GM19193 (cell line): ENCODE measurements around the gene SIK3.

Source experiments
- POLR2A ChIP-seq: IDR thresholded peaks from 4 replicates; pipeline ENCODE4 v1.6.1; 2011; ENCODE audit not compliant: insufficient read depth, insufficient read length; ENCODE audit errors: extremely low read depth

SIK3 gene

DNA sequence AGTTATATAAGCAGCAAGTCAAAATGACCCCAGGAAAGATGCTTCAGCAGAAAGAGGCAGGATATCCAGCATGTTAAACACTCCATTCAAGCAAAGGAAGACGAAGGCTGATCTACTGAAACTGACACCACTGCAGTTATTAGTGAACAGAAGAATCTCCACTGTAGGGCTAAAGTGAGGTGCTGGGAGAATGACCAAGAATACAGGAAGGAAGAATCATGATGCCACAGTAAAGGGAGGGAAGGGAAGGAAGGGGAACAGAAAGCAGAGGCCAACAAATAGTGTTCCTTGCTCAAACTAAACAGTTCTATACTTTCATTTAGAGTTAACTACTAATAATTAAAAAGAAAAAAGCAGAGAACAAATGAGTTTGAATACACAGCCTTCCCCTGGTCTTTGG, 92.5 kb downstream of the SIK3 start:
- no peak for TF ChIP-seq POLR2A

DNA sequence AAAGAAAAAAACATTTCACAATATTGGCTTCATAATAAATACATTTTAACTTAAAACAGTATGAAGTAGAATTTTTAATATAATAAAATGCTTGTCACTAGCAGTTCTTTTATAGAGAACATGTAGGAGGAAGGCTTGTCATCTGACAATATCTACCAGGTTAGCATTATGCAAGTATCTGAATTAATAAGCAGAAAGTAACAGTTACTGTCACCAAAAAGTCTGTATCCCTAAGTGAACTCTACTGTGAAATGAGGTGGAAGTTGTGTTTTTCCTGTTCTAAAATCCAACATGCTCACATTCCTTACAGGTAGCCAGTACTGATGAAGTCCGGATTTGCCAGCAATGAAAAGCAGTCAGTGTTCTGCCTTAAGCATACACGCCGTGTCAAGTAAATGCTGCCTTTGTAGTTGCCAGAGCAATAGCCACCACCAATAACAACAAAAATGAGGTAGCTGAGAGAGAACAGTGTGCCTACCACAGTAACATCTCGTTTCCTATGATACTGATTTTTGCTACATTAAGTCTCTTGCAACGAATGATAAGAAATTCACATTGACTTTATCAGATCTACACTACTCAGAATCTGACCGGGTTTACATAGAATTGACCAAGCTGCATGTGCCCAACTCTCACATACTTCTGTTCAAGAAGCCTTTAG, 95.5 kb downstream of the SIK3 start:
- no peak for TF ChIP-seq POLR2A

DNA sequence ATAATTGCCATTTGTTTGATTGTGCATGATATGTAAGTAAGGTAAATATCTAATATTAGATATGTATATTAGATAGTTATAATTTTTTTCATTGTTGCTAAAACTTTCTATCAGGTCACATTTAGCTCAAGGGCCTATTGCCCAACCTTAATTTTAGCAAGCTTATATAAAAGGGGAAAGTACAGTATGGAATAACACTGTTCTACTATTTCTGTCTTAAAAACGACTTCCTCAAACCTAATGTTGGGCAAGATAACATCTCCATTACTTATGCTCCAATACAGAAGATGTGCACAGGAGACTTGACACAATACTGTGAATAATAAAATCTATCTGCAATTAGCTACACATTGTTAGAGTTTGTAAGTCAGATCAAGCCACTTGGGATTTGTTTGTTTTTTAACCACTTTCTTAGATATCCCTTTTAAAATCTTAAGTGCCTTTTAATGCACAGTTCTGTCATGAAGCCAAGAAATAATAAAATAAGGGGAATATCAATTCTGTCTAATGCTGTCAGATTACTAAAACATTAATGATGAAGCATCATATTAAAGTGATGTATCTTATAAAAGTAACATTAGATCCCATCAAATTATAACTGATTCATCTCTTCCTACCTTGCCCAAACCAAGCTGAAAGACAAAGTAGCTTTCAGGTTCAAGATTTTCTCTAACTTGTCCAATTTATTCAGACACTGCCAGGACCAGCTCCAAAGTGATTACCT, 98.1 kb downstream of the SIK3 start:
- TF ChIP-seq POLR2A, result no peak

- TF ChIP-seq POLR2A, result no peak
Observed at GRCh38 chr11:116997071-116997470, 101.2 kb downstream of the SIK3 start.

GRCh38 chr11:116994195-116994594, 104.0 kb downstream of the SIK3 start:
- no peak for TF ChIP-seq POLR2A

GRCh38 chr11:116993599-116993998, 104.6 kb downstream of the SIK3 start:
- no peak for TF ChIP-seq POLR2A

GRCh38 chr11:116991491-116991890, 106.7 kb downstream of the SIK3 start:
- no peak for TF ChIP-seq POLR2A

- TF ChIP-seq POLR2A, result no peak
Observed at GRCh38 chr11:116990811-116991210, 107.4 kb downstream of the SIK3 start.

GRCh38 chr11:116990061-116990473, 108.2 kb downstream of the SIK3 start:
- no peak for TF ChIP-seq POLR2A

DNA sequence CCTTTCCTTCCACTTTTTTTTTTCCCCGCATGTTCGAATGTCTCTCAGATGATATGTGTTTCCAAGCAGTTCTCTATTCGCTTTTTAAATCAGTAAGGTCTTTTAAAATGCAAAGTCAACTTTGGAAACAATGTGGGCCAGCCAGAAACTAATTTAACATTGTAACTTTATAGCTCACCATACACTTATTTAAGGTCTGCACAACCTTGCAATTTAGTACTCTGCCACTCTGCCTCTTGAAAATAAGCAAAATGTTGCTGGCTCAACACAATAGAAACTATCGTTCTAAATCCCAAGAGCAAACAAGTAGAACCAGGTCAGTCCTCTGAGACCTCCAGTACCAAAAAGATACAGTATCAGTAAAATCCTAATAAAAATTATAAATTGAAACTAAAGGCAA, 109.0 kb downstream of the SIK3 start:
- TF ChIP-seq POLR2A, result no peak

GRCh38 chr11:116986521-116987105, 111.6 kb downstream of the SIK3 start:
- no peak for TF ChIP-seq POLR2A

- no peak for TF ChIP-seq POLR2A
Observed at GRCh38 chr11:116984589-116984988, 113.6 kb downstream of the SIK3 start.

DNA sequence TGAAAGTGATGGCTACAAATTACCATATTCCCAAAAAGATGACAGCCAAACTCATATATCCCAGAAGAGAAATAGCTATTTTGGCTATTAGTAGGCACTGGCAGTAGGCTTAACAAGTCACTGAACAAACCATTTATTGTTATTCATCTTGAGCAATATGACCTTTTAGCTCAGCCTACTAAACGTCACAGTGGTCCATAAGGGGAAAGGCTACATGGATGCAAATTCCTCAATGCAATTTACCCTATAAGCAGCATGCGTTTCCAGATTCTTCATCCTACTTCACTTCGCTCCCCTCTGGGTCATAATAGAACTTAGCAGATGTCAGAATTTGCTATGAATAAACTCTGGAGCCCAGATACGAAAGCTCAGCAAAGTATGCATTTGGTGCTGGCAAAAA, 114.0 kb downstream of the SIK3 start:
- no peak for TF ChIP-seq POLR2A

GRCh38 chr11:116981266-116981885, 116.9 kb downstream of the SIK3 start:
- TF ChIP-seq POLR2A, result no peak

DNA sequence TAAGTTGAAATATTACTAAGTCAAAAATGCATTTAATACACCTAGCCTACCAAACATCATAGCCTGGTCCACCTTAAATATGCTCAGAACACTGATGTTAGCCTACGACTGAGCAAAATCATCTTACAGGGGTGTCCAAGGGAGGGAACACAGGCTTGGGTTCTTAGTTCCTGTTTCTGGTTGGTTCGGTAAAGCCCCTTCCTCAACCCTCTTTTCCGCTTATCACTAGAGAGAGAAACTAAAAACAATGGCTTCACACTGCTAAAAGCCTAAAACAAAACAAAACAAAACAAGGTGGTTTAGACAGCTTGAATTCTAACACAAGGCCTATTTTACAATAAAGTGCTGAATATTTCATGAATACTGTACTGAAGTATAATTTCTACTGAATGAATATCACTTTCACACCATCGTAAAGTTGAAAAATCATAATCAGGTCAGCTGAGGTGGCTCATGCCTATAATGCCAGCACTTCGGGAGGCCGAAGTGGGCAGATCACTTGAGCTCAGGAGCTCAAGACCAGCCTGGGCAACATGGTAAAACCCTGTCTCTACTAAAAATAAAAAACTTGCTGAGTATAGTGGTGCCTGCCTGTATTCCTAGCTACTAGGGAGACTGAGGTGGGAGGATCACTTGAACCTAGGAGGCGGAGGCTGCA, 118.0 kb downstream of the SIK3 start:
- no peak for TF ChIP-seq POLR2A
